ENCODE data around the gene MRPL40. TPM values are rescaled to one million over a fixed set of nuclear protein-coding genes. Genes with fewer than 3 reads are reported as not detected.

The MRPL40 gene
- total RNA-seq, 3 donors from 2014 or later = 25.3 to 36.0 (median 31.8) TPM

- Histone ChIP-seq H3K27me3 (no peaks in the 10 kb centered on the region), H3K4me3 (no peak overlapping the region), H3K27ac (no peak overlapping the region), H3K4me1 (no peaks in the 10 kb centered on the region), H3K36me3 (no peaks in the 10 kb centered on the region), H3K9me3 (no peaks in the 10 kb centered on the region)
- TF ChIP-seq POLR2AphosphoS5 (IDR thresholded peaks at IDR 0.05) = no peak
- TF ChIP-seq POLR2A (IDR thresholded peaks at IDR 0.05) = no peak
- no peak for TF ChIP-seq CTCF (IDR thresholded peaks at IDR 0.05)
- no peak for DNase-seq (ENCODE audit: low spot score in 2 of 2)
- intact Hi-C loops (cut with DNase I; ENCODE audit: low total_unique reads) = no loop called here
Observed at GRCh38 chr22:19401483-19401882, 30.9 kb upstream of the MRPL40 start.

- no peak for TF ChIP-seq POLR2A (IDR thresholded peaks at IDR 0.05)
- no peak for TF ChIP-seq CTCF (IDR thresholded peaks at IDR 0.05)
- TF ChIP-seq POLR2AphosphoS5 (IDR thresholded peaks at IDR 0.05) = no peak
- intact Hi-C loops (cut with DNase I; ENCODE audit: low total_unique reads) = no loop called here
- Histone ChIP-seq H3K36me3 (no peaks in the 10 kb centered on the region), H3K27ac (no peak overlapping the region), H3K4me1 (no peaks in the 10 kb centered on the region), H3K9me3 (no peaks in the 10 kb centered on the region), H3K4me3 (no peak overlapping the region), H3K27me3 (no peaks in the 10 kb centered on the region)
- no peak for DNase-seq (ENCODE audit: low spot score in 2 of 2)
Observed at GRCh38 chr22:19402642-19403191, 29.6 kb upstream of the MRPL40 start.

- H3K36me3 ChIP-seq = no peaks in the 10 kb centered on the region
- H3K4me1 ChIP-seq = no peaks in the 10 kb centered on the region
- H3K27me3 ChIP-seq = no peaks in the 10 kb centered on the region
- no peak for DNase-seq (ENCODE audit: low spot score in 2 of 2)
- H3K4me3 ChIP-seq = no peak overlapping the region
- H3K9me3 ChIP-seq = no peaks in the 10 kb centered on the region
- no peak overlapping the region for H3K27ac ChIP-seq
- TF ChIP-seq POLR2AphosphoS5 (IDR thresholded peaks at IDR 0.05) (no peak), POLR2A (IDR thresholded peaks at IDR 0.05) (no peak), CTCF (IDR thresholded peaks at IDR 0.05) (no peak)
- intact Hi-C loops (cut with DNase I; ENCODE audit: low total_unique reads) = no loop called here
Observed at GRCh38 chr22:19404676-19405075, 27.7 kb upstream of the MRPL40 start.

- no peaks in the 10 kb centered on the region for H3K4me1 ChIP-seq
- H3K36me3 ChIP-seq = no peaks in the 10 kb centered on the region
- H3K27me3 ChIP-seq = no peaks in the 10 kb centered on the region
- intact Hi-C loops (cut with DNase I; ENCODE audit: low total_unique reads) = no loop called here
- H3K4me3 ChIP-seq = no peak overlapping the region
- no peak for TF ChIP-seq POLR2A (IDR thresholded peaks at IDR 0.05)
- no peak for TF ChIP-seq POLR2AphosphoS5 (IDR thresholded peaks at IDR 0.05)
- TF ChIP-seq CTCF (IDR thresholded peaks at IDR 0.05) = no peak
- H3K27ac ChIP-seq = no peak overlapping the region
- no peak for DNase-seq (ENCODE audit: low spot score in 2 of 2)
- H3K9me3 ChIP-seq = no peaks in the 10 kb centered on the region
Observed at GRCh38 chr22:19405133-19405532, 27.2 kb upstream of the MRPL40 start.

GRCh38 chr22:19405652-19406051, 26.7 kb upstream of the MRPL40 start:
- DNase-seq (ENCODE audit: low spot score in 2 of 2) = no peak
- H3K27ac ChIP-seq = no peak overlapping the region
- H3K4me3 ChIP-seq = no peak overlapping the region
- H3K9me3 ChIP-seq = no peaks in the 10 kb centered on the region
- intact Hi-C loops (cut with DNase I; ENCODE audit: low total_unique reads) = no loop called here
- H3K4me1 ChIP-seq = no peaks in the 10 kb centered on the region
- no peaks in the 10 kb centered on the region for H3K36me3 ChIP-seq
- no peaks in the 10 kb centered on the region for H3K27me3 ChIP-seq
- TF ChIP-seq POLR2A (IDR thresholded peaks at IDR 0.05) (no peak), POLR2AphosphoS5 (IDR thresholded peaks at IDR 0.05) (no peak), CTCF (IDR thresholded peaks at IDR 0.05) (no peak)

Measured in breast epithelium (tissue), 4 donors.